ENCODE results near the gene GAB1.

Gene GAB1

DNA sequence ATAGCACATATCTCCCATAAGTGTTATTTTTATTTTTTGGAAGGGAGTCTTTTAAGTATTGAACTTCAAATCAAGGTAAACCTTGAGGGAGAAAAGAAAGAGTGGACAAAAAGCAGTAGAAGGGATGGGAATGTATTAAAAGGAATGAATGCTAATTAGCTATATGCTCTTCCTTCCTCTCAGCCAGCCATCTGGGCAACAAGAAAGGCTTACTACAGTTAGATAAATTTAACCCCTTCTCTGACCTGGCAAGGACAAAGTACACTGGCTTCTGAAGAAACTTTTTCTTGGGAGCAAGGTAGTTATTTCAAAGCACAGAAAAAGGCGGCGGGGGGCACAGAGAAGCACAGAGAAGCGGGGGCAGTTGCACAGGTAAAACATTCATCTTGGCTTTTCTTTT, 54.6 kb downstream of the GAB1 start:
- no peak for DNase-seq

DNA sequence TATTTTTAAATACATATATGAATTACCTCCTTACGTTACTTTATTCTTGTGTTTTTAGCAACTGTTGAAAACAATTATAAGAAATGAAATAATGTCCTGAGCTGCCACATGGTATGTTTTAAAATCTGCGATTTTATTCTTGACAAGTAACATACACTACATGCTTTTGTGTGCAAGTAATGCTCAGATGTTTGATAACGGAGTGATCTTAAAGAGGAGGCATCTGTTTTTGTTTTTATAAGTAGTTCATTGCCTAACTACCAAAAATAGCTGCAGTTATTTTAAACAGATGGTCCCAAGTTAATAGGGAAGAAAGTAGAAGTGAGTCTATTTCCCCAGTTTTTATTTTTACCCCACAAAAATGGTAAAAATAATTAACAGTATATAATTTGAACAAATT, 55.2 kb downstream of the GAB1 start:
- no peak for DNase-seq

DNA sequence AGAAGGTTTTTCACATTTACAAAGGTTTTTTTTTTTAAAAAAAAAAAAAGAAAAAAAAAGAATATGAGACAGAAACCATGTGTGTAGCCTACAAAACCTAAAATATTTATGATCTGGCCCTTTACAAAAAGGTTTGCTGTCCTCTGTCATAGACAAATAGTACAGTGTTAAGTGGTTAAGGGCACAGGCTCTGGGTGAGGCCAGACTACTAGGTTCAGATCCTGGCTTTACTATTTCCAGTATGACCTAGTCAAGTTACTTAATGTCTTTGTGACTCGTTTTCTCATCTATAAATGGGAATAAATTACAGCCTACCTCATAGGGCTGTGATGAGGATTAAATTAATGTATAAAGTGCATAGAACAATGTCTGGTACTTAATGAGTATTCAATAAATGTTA, 56.5 kb downstream of the GAB1 start:
- no peak for DNase-seq

DNA sequence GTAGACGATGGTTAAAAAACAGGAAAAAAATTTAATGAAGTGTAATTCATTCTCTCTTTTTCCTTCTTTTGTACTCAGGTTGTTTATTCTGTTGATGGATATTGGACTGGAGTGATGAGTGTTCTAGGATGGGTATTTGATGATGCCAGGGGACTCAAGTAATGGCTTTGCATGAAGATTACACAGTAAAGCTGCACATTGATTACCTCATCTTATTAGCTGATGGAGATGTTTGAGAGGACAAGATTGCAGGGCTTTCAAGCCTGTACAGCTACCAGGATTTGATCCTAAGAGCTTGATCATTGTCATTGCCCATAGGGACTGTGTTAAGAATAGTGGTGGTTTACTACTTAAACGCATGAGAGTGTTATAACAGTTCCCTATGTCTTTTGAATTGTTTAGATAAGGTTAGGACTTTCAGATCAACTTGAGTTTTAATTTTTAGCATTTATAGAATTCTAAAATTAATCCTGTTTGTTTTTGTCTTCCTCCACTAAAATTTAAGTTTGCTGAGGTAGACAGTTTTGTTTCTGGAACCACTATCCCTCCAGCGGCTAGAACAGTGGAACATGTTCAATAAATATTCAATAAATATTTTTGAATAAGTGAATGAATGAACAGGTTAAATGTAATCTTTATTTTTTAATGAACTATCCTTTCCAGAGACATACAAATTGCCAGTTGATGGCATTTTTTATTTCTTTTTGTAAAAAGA, 58.2 kb downstream of the GAB1 start:
- no peak for DNase-seq

DNA sequence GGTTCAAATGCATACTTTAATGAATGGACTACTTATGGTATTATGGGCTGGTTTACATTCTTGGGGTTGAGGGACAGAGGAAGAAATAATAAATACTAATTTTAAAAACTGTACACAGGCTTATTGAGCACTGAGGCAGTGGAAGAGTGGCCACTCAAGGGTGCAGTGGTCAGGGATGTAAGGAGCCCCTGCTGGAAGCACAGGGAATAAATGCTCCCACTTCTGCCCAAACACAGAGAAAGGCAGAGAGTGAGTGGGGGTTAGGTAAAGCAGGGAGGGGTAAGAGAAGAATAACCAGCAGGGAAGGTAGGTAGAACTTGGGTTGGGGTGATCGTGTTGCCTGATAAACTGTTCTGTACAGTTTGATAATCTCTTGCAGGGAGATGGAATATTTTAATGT, 60.0 kb downstream of the GAB1 start:
- DNase-seq = no peak

DNA sequence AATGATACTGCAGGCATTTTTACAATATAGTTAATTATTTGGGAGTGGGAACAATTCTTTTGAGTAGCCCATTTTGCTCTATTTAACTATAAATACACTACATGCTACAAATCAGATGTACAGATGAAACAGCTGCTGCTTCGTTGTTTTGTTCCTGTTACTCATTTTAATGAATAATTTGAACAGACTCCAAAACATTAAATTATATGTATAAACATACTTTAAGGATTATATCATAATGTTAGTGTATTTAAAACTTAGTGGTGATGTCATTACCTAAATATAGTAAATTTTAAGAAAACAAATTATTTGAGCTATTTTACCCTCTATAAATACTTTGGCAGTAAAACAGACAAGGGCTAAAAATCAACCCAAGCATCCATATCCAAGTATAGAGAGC, 60.7 kb downstream of the GAB1 start:
- DNase-seq = no peak

DNA sequence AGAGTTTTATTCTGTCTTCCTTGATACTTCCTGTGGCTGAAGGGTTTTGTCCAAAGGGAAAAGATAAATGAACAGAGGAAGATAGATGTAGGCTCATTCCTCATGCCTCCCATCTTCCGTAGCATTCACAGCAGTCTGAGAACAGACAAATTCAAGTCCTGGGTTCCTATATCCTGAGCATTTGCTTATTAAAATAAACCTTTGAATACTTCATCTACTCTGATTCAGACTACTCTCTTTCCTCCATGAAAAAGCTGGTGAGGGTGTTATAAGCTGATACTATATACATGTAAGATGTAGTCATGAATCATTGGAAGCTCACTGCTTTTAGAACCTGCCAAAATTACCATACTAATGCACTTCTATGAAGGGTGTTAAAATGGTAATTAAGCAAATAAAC, 61.2 kb downstream of the GAB1 start:
- peak; percentile 27 for DNase-seq

DNA sequence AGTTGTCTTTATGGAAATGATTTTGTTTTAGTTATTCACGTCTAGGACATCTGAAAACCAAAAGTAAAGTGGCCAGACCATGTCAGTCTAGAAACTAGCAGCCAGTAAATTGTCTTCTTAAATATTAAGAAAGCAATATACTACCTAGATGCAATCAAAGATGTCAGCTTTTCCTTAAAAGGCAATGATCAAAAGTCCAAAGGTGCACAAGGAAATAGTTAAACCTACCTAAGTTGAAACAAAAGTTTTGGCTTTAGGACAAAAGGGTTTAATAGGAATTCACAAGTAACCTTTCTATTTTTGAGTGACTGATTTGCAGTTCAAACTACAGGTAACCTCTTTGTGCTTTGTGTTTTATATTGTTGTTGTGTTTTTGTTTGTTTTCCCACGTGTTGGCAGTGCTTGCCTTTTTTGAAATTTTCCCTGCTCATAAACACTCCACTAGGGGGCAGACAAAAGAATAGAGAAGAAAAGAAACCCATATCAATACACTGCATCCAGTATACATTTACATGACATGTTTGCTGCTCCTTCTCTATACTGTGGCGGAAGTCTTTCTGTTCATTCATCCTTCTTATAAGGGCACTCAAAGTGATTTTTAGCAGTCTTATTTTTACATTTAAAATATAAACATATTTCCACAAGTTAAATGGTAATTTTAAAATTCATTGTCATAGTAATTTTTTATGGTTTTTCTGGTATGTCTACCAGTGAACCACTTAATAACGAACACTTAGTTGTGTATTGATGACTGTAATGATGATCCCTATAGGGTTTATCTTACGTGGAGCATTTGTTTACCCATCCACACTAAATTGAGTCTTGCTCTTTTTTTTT, 62.7 kb downstream of the GAB1 start:
- DNase-seq = peak; percentile 73

DNA sequence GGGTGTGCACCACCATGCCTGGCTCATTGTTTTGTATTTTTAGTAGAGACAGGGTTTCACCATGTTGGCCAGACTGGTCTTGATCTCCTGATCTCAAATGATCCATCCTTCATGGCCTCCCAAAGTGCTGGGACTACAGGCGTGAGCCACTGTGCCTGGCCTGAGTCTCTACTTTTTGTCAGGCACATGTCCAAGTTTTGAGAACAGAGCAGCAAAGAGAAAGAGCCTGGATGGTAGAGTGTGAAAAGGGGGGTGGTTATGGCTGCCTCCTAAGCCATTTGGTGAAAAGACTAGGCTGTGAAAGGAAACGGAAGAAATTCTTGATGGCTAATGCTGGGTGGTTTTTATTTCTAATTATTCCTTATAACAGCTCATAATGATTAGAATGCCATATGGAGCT, 63.4 kb downstream of the GAB1 start:
- DNase-seq = peak; percentile 60

DNA sequence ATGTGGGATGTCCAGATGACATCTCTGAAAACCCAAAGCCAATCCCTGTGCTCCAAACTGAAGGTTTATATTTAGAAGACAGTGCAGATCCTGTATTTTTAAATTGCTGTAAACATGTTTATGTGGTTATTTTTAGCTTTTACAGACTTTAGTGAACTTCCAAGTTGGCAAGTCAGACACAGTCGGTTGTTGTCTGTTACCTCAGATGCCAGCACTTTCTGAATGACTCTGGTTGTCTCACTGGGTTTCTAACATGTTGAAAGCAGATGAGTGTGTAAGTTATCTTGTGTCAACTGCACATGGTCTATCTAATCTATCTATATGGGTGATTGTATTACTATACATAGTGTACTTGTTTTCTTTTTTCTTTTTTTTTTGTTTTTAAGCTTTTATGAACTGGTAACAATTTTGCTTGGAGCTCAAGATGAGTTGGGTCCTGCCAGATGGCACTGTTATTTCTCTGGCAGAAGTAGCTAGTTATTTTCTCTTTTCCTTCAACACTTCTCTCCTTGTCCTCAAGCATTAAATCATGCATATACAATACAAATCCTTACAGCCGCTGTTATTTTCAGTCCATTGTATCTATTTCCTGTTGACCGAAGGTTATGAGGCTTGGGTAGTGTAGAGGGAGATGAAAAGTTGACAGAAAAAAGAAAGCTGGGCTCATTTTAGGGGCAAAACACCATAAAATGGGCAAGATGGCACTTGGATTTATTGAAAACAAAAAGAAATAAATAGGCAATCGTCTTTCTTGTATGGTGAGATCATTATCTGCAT, 66.3 kb downstream of the GAB1 start:
- peak; percentile 67 for DNase-seq

DNA sequence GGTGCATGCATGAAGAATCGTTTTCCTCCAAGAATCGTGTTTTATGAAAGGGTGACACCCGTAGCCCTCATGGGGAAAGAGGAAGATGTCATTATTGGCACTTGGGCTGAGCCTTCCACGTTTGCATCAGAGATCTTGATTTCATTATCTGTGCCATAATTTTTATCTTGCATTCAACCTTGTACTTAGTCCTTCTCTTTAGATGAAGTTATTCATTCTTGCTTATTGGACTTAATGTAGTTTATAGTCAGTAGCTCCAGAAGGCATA, 66.8 kb downstream of the GAB1 start:
- no peak for DNase-seq

DNA sequence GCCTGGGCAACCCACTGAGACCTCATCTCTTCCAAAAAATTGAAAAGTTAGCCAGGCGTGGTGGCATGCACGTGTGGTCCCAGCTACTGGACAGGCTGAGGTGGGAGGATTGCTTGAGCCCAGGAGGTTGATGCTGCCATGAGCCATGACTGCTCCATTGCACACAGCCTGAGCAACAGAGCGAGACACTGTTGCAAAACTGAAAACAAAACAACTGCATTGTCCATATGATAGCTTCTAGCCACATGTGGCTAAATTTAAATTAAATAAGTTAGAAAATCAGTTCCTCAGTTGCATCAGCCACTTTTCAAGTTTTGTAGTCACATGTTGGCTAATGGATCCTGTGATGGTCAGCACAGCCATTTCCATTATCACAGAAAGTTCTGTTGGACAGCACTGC, 67.9 kb downstream of the GAB1 start:
- DNase-seq = no peak

DNA sequence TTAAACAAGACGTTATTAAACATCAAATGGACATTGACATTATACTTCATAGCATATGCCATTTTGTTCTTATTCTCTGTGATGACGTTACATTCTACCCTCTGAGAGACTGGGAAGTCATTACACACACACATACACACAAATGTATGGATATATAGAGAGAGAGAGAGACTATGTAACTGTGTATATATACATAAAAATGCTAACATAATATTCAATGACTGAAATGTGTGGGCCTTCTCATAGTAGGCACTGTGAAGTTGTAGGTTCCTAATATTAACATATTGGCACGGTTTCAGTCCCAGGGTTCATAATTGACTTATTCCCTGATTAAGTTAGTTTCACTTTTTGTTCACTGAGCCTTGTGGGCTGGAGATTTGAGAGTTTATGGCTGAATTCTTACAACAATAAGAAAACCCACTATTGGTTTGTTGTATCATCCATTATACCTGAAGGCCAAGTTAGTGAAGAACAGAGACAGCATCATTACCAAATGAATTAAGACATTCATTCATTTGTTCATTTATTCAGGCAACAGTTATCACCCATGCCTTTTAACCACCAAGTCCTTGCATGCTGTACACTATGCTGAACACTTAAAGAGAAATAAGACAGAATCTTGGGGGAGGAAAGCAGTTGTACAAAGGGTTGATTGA, 68.5 kb downstream of the GAB1 start:
- DNase-seq = no peak

DNA sequence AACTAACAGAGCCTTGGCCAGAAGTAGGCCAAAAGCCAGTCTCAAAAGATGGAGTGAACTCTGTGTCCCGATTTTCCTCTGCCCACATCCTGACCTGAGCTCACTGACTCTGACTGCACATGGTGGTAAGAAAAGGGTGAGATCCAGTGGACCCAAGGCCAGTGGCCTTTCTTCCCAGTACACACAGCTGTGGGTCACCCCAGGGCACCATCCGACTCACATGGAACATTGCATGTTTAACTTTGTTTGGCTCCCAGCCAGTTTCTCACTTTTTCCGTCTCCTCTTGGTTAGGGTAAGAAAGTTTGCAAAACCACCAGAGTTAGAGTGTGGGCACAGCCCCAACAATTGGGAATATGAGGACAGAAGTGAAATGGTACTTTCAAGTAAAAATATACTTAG, 69.8 kb downstream of the GAB1 start:
- DNase-seq = no peak

DNA sequence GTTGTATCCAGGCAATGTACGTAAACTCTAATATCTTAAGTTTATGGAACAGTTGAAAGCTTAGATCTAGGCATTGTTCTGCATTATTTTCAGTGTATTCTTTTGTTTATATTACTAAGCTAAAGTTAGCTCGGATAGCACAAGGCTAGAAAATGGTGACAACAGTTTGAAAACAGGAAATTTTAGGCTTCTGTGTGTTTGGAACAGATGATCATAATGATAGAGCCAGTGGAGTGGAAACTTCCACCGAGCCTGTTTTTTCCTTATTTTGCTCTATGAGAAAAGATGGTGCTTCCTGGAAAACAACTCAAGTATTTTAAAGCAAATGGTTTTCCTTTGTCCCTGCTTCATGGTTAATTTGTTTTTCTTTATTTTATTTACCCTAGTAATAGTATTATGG, 70.8 kb downstream of the GAB1 start:
- DNase-seq = peak; percentile 22

DNA sequence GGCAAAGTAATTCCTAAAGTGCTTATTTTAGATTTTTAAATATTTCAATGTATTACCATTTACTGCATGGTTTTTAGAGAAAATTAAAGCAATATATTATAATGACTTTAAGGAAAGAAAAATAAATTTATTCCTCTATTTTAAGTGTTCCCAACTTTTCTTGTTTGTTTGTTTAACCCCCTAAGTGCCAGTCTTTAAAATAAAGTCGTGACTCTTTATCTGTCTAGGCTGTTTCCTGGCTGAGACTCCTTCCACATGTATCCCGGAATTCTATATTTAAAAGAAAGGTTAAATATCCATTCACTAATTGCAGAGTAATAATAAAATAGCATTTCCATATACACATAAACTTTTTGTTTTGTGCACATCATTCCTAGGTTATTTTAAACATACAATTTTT, 71.2 kb downstream of the GAB1 start:
- DNase-seq = no peak

DNA sequence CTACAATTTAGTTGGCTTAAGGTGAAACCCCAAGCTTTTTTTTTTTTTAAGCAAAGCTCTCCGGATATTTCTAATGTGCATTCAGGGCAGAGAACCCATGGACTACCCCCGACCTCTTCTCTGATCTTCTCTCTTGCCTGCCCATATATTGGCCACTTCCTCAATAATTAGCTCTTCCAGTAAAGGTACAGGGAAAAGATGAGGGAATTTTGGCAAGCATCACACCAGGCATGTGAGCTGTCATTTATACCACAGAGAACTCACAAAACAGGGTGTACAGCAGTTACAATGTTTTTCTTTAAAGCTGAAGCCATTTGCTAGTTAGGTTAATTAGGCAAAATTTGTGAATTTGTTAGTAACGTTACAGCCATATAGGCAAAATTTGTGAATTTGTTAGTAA, 73.3 kb downstream of the GAB1 start:
- no peak for DNase-seq

DNA sequence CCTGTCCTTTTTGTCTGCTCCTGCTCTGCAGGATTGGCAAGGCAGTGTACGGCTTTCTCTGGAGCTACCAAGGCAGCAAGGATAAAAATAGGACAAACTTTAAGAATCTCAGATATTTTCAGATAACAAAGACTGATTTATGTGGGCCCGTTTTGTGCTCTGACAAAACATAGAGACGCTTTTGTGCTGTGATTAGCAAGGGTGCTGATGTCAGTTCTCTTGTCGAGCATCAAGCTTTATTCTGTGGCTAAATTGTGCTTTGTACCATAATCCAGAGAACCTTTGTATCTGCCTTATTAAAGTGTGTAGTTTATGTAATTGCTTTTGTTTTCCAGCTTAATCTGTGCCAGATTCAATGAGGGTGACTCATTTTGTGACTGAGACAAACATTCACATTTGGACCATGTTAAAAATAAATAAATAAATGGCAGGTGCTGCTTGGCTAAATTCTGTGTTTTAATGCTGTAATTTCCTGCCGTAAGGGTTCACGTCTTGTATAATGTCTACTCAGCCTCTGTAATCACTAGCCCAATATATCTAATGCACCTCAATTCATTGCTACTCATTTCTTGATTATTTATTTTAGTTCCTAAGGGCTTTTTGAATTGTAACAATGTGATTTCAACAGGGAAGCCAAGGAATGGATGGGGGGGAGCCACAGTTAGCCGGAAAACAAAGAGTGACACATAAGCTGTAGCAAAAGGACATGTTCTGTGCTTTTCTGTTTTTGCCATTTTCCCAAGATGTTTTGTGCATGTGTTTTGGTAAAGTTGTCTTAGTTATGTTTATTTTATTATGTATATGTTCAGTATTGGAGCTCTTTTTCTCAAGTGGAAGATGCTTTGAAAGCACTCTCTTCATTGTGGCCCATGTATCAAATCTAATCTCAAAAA, 75.1 kb downstream of the GAB1 start:
- DNase-seq = peak; percentile 91

DNA sequence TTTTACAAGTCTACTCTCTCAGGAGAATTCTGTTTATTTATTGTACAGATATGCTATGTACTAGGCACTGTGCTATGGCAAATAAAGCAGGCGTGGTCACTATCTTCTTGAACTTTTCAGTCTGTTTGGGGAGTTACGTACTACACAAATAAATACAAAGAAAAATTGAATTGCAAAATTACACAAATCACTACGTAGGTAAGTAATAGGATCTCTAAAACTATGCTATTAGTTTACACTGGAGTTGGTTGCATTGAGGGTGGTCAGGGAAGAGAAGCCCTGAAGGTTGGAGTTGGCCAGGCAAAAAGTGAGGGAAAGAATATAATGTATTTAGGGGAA, 75.7 kb downstream of the GAB1 start:
- DNase-seq = no peak

DNA sequence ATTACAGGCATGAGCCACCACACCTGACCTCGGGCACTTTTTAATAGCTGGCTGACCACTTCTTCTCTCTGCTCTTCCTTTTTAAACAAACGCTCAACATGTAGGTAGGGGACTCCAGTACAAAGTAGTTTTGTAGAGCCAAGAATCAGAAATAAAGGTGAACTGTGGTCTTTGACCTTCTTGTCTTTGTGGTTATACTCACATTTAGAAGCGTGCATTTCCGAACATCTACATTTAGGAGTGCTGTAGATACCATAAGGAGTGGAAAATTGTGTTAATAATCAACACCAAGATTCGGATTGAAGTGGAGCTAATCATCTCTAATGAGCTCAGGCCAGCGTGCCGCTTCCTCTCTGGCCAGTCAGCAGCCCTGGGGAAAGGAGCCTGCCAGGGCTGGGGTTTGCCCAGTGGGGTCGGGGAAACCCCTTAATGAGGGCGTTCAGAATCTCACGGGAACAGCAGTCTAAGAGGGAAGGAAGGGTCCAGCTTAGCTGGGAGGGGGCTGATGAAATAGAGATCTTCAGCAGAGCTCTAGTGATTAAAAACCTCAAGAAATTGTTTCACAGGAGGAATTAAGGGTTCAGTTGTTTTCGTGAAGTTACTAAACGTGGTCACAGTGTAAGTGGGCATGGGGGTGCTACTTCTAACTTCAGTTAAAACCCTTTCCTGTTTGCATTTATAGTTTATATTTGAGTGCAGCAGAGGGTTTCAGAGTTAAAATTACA, 81.2 kb downstream of the GAB1 start:
- no peak for DNase-seq

DNA sequence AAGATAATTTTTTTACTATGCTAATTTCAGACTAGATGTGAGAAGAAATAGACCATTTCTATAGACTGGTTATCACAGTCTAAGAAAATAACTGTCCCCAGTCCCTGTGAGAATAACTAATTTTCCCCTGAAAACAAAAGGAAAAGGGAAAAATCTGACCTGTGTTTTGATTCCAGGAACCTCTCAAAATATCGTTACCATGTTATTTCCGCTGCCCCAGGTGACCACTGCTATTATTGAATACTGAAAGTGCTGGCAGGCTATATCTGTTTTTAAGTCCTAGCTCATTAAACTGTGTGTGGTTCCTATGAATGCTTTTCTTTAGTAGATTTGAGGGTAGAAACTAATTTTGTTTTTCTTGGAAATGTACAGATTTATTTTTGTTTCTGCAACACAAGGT, 83.6 kb downstream of the GAB1 start:
- no peak for DNase-seq

DNA sequence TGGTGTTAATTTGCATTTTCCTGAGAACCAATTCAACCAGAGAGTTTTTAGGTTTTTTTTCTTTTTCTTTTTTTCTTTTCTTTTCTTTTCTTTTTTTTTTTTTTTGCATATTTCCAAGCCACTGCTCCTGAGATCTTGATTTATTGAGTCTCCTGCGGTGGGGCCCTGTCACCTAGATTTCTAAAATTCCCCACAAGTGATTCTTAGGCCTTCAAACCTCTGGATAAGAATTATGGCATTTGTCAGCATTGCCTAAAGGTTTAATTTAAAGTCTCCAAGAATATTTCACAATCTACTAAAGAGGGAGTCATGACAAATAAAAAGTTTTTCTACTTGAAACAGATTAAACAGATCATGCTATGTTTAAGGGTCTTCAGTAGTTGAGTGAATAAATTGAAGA, 84.9 kb downstream of the GAB1 start:
- DNase-seq = no peak

Data from midbrain (tissue), 1 donor.